ENCODE results near the gene ITGA2.

DNA sequence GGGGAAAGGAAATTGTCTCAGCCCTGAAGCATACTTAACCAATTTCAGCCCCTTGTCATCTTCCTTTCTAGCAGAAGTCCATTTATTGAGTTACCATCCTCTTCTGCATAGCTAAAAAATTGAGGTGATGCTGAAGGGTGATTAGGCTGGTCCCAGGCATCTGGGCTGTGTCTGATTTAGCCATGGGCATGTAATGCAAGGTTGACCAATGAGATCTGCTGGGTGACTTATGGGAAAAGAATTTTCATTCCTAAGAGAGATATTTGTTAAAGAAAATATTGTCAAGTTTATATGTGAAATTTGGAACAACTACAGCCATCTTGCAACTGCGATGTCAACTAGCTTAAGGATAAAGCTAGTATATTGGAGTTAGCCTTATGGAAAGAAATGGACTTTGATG lies 5.1 kb downstream of the ITGA2 start:
- TF ChIP-seq POLR2AphosphoS5 (IDR thresholded peaks at IDR 0.05; ENCODE audit: low read depth, low read length) (no peak), POLR2A (IDR thresholded peaks at IDR 0.05; ENCODE audit: low read depth, low read length) (no peak)

Data from GM12891 (cell line).